HK-2 (cell line): ENCODE results near the gene TMIE.
"Not testable (repeated sequence)": the region's sequence is repeated elsewhere in the genome, so short reads cannot be mapped to it uniquely, and the experiment has no call there.

Experiments used
- DNase-seq: peaks from one replicate; pipeline ENCODE4 v3.0.0-alpha.2; 2018; ENCODE audit not compliant: unreplicated experiment

Gene TMIE

GRCh38 chr3:46685446-46685845, 15.7 kb upstream of the TMIE start:
- no peak for DNase-seq

GRCh38 chr3:46690798-46691197, 10.4 kb upstream of the TMIE start:
- no peak for DNase-seq

GRCh38 chr3:46692566-46692990, 8.6 kb upstream of the TMIE start:
- DNase-seq: peak; percentile 76

GRCh38 chr3:46693038-46693891, 7.9 kb upstream of the TMIE start, which contains the start of gene ALS2CL:
Gene ALS2CL, minus strand, starts transcription at chr3:46693679. Its CDS starts 4,239 bp downstream, at chr3:46689440.
- peak; percentile 59 for DNase-seq

GRCh38 chr3:46693892-46694226, 7.3 kb upstream of the TMIE start:
- peak; percentile 38 for DNase-seq

GRCh38 chr3:46694520-46694919, 6.7 kb upstream of the TMIE start:
- no peak for DNase-seq

- peak; percentile 17 for DNase-seq
Measured at GRCh38 chr3:46695177-46695961, 5.8 kb upstream of the TMIE start.

- no peak for DNase-seq
Measured at GRCh38 chr3:46695962-46696894, 5.0 kb upstream of the TMIE start.

- DNase-seq: no peak
Measured at GRCh38 chr3:46699676-46700523, 1.3 kb upstream of the TMIE start.

GRCh38 chr3:46700772-46701171, 420 bp upstream of the TMIE start:
- peak; percentile 31 for DNase-seq

- no peak for DNase-seq
Measured at GRCh38 chr3:46702246-46703012, 1.2 kb downstream of the TMIE start.

GRCh38 chr3:46703013-46703520, 1.9 kb downstream of the TMIE start:
- no peak for DNase-seq

- DNase-seq: not testable (repeated sequence)
Measured at GRCh38 chr3:46704346-46704745, 3.2 kb downstream of the TMIE start.

GRCh38 chr3:46705022-46705530, 3.9 kb downstream of the TMIE start:
- DNase-seq: peak; percentile 59

GRCh38 chr3:46705751-46706552, 4.8 kb downstream of the TMIE start:
- no peak for DNase-seq

- DNase-seq: no peak
Measured at GRCh38 chr3:46706771-46707582, 5.8 kb downstream of the TMIE start.

GRCh38 chr3:46707601-46708011, 6.4 kb downstream of the TMIE start:
- no peak for DNase-seq
